Activated gamma-delta T cell (primary cell): ENCODE results near the gene MICAL3.

Source experiments
- DNase-seq: peaks from one replicate; lab custom pipeline; 2025; lab: John Stamatoyannopoulos, UW

Gene MICAL3

GRCh38 chr22:17761138-17761488, 263.2 kb downstream of the MICAL3 start:
- DNase-seq, result no peak

GRCh38 chr22:17754233-17754925, 270.0 kb downstream of the MICAL3 start:
- no peak for DNase-seq

- DNase-seq, result no peak
Measured at GRCh38 chr22:17753401-17753989, 270.9 kb downstream of the MICAL3 start.

GRCh38 chr22:17751596-17751995, 272.8 kb downstream of the MICAL3 start:
- DNase-seq, result no peak

GRCh38 chr22:17749605-17750395, 274.6 kb downstream of the MICAL3 start:
- no peak for DNase-seq

GRCh38 chr22:17748555-17749353, 275.6 kb downstream of the MICAL3 start:
- DNase-seq, result no peak

- DNase-seq, result no peak
Measured at GRCh38 chr22:17746916-17747315, 277.4 kb downstream of the MICAL3 start.

- no peak for DNase-seq
Measured at GRCh38 chr22:17744430-17744829, 279.9 kb downstream of the MICAL3 start.

GRCh38 chr22:17743661-17744411, 280.5 kb downstream of the MICAL3 start:
- no peak for DNase-seq

- DNase-seq, result no peak
Measured at GRCh38 chr22:17742527-17742902, 281.8 kb downstream of the MICAL3 start.

GRCh38 chr22:17741866-17742526, 282.4 kb downstream of the MICAL3 start:
- DNase-seq, result no peak

- no peak for DNase-seq
Measured at GRCh38 chr22:17739196-17739975, 285.0 kb downstream of the MICAL3 start.

GRCh38 chr22:17738386-17739128, 285.8 kb downstream of the MICAL3 start:
- DNase-seq, result no peak
